HG02610 (cell line): ENCODE measurements around the gene SCN5A.

Source experiments
- ATAC-seq: cut with Tn5 transposase; IDR thresholded peaks from one replicate; pipeline ENCODE4 v1.9.1; 2021; ENCODE audit warnings: mild to moderate bottlenecking, moderate library complexity; ENCODE audit not compliant: unreplicated experiment

The SCN5A gene

GRCh38 chr3:38545983-38546382 is 103.5 kb downstream of the SCN5A start:
- ATAC-seq = no peak

DNA sequence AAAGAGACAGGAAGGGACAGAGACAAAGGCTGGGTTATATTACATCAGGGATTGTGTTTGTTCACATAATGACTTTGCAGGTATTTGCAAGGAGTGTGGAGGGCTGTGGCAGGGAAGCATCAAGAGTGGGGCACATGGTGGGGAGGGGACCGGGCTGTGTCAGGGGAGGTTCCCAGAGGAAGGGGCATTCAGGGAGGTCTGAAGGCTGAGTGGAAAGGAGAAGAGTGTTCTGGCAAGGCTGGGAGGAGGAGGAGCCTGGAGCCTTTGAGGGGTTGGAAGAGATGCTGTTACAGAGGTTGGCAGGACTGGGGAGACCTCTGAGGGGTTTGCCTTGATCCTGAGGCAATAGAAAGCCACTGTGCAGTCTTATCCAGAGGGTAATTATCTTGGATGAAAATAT is 103.9 kb downstream of the SCN5A start:
- no peak for ATAC-seq

- no peak for ATAC-seq
Measured at GRCh38 chr3:38544926-38545325, 104.6 kb downstream of the SCN5A start.

DNA sequence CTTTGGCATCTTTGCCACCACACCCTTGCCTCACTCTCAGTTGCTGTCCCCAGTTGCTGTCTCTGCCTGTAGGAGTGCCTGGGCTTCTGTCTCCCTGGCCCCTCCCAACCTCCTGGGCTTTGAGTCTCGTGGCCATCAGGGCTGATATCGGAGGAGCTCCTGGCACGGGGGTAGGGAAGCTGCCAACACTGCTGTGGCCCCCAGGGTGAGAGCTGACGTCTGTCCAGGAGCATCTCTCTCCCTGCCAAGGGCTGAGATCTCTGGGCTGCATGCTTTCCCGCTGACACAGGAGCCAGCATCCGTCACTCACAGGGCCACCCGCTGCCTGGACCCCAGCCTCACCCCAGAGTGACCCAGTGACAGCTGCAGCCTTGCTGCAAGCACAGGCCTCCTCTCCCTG is 105.9 kb downstream of the SCN5A start:
- no peak for ATAC-seq

DNA sequence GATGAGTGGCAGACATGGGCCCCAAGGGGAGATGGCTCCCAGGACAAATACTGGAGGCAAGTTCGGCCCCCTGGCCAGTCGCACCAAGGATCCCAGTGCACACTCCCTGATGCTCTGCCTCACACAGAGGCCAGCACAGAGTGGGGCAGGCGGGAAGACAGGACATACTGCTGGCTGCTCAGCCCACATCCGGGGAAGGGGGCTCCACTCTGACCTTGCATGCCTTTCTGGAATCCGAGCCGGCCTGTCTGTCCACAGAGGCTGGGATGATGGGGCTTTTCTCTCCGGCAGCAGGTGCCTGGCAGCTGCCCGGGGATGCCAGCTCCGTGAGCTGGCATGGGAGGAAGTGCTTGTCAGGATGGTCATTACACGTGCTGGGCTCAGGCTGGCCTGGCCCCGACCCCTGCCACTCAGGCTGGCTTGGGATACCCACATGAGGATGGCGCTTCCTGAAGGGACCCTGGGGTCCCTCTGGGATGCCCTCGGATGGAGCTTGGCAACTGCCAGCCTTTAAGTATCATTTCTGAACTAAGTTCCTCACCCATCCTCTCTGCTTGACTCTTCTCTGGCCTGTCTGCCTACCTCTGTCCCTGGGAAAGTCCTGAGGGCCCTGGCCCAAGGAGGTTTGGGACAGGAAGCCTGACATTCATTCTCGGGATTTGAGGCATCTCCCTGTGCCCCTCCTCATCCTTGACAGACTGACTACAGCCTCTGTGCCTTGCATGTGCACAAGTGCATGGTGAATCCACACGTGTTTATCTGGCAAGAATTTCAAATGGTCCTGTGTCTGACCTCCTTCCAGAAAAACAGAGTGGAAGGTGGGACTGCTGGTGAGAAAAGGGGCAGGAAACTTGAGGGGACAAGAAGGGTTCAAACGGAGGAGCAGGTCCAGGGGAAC is 106.8 kb downstream of the SCN5A start:
- no peak for ATAC-seq

- ATAC-seq = no peak
Measured at GRCh38 chr3:38541806-38542205, 107.7 kb downstream of the SCN5A start.

- no peak for ATAC-seq
Measured at GRCh38 chr3:38538773-38539353, 110.6 kb downstream of the SCN5A start.

- ATAC-seq = no peak
Measured at GRCh38 chr3:38536671-38537070, 112.8 kb downstream of the SCN5A start.

- ATAC-seq = no peak
Measured at GRCh38 chr3:38534604-38535003, 114.9 kb downstream of the SCN5A start.

DNA sequence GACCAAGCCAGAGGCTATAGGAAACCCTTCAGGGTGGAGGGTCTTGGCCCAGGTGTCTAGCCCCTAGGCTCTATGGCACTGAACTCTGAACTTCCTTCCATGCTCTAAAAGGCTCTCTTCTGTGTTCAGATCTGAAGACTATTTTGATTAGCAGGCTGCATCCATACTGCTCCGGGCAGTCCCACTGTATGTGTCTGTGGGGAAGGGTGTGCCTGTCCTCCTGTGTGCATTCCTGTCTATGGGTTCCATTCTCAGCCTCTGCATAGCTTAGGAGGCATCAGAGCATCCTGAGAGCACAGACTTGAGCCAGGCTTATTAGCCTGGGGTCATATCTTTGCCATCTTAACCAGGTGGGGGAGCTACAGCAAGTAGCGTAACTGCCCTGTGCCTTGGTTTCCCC is 115.3 kb downstream of the SCN5A start:
- no peak for ATAC-seq

DNA sequence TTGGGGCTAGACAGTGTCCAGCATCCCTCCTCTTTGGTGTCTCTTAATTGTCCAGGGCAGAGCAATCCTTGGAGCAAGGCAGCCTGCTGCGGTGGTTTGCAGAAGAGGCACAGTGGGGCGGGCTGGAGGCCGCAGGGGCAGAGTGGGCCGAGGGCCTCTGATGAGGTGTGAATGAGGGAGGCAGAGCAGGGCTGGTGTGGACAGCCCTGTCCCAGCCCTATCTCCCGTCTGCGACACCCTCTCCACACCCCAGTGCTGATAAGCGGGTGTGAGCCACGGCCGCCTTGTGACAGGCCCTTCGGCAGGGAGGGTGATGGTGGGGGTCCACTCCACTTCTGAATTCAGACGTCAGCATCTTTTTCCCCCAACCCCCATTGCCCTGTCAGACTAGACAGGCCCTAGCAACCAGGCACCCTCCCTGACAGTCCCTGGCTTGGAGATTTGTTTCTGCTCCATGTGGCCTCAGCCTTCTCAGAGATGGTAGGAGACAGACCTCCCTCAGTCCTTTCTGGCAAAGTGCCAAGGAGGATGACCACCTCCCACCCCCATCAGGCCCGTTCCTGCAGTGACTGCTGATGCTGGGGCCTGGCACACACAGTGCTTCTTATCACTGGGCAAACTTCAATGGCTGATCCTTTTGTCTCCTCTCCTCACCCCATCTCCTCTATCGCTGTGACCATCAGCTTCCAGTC is 116.1 kb downstream of the SCN5A start:
- no peak for ATAC-seq

GRCh38 chr3:38532529-38532928 is 117.0 kb downstream of the SCN5A start:
- ATAC-seq = no peak

DNA sequence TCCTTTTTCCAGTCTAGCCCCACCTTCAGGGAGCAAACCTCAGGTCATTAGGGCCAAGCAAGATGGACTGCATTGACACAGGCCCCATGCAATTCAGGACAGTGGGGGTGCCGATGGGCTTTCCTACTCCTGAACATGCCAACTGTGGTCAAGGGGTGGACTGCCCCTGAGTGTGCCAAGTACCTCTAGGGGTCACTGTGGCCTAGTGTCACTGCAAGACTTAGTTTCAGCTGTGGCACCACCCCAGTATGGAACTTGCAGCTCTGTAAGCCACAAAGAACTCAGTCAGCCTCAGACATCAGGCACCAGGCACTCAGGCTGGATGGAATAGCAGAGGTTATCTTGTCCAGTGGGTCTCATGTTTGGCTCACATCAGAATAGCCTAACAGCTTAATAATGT is 121.0 kb downstream of the SCN5A start:
- no peak for ATAC-seq

DNA sequence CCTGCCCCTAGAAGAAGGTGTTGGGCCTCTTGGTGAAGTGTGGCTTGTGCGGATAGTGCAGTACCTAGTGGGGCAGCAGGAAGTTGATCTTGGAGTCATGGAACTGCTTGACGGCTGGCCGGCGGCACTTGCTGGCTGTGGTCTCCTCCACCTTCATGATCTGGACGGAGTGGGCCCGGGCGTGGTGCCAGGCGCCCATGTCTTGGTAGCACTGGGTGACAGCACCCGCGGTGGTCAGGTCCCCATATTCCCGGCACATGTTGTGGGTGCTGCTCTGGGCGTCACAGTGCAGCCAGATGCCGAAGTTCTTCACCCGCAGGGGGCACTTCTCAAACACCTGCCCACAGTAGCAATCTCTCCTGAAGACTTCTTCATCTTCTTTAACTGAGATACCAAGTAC is 122.7 kb downstream of the SCN5A start:
- no peak for ATAC-seq

DNA sequence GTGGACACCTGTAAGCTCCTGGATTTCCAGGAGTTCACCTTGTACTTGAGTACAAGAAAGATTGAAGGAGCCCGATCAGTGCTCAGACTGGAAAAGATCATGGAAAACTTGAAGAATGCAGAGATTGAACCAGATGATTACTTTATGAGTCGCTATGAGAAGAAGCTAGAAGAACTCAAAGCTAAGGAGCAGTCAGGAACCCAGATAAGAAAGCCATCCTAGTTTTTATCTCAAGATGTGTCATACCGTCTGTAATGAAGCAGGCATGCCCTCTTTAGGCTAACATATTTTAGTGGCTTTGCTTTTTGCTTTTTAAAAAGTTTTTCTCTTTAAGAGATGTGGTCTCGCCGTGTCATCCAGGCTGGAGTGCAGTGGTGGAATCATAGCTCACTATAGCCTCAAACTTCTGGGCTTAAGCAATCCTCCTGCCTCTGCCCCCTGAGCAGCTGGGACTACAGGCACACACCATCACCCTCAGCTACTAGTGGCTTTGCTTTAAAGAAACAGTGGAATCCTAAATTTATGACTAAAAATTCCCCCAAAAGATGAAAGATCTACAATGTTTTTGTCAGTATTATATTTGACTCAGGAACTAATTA is 125.2 kb downstream of the SCN5A start:
- no peak for ATAC-seq

GRCh38 chr3:38522002-38522401 is 127.5 kb downstream of the SCN5A start:
- no peak for ATAC-seq

DNA sequence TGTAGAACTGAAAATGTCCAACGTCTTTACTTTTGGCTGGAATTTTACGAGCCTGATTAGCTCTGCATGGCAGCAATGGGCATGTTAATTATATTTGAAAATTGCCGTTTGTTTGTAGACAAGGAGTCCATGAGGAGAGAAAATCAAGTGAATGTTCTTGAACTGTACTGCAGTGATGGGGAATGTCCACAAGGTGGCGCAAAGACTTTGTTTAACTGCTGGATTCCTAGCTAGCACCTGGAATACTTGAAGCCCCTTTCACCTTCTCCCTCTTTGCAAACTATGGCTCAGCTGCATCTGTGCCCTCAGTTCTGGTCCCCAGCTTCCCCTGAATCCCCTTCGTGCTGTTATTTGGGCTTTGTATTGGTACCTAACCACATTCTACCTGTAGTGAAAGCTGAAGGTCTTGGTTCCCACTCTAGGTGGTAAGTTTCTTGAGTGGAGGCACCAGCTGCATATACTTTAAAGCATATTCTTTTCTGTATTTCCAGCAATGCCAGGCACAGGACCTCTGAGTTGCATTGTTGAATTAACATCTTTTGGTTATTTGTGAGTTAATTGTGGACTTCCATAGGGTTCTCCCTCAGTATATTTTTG is 128.0 kb downstream of the SCN5A start:
- no peak for ATAC-seq

GRCh38 chr3:38519651-38520050 is 129.8 kb downstream of the SCN5A start:
- ATAC-seq = no peak

- no peak for ATAC-seq
Measured at GRCh38 chr3:38519000-38519399, 130.5 kb downstream of the SCN5A start.

DNA sequence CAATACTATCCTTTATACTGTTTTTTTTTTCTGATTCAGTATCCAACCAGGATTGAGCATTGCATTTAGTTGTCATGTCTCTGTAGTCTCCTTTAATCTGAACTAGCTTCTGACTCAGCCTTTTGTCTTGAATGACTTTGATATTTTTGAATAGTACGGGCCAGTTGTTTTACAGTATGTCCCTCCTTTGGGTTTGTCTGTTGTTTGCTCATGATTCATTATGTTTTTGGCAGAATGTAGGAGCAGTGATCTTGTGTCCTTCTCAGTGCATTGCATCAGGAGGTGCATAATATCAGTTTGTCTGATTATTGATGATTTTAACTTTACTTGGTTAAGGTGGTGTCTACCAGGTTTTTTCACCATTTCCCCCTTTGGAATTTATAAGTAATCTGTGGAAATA is 132.8 kb downstream of the SCN5A start:
- ATAC-seq = no peak

GRCh38 chr3:38515367-38515766 is 134.1 kb downstream of the SCN5A start:
- ATAC-seq = no peak
